ENCODE measurements around the gene GPR89A. TPM values are rescaled to one million over a fixed set of nuclear protein-coding genes. Genes with fewer than 3 reads are reported as not detected.
"Not testable (repeated sequence)": the region's sequence is repeated elsewhere in the genome, so short reads cannot be mapped to it uniquely, and the experiment has no call there.

GPR89A gene
- total RNA-seq: 28.9 and 30.0 TPM in 2 replicates

DNA sequence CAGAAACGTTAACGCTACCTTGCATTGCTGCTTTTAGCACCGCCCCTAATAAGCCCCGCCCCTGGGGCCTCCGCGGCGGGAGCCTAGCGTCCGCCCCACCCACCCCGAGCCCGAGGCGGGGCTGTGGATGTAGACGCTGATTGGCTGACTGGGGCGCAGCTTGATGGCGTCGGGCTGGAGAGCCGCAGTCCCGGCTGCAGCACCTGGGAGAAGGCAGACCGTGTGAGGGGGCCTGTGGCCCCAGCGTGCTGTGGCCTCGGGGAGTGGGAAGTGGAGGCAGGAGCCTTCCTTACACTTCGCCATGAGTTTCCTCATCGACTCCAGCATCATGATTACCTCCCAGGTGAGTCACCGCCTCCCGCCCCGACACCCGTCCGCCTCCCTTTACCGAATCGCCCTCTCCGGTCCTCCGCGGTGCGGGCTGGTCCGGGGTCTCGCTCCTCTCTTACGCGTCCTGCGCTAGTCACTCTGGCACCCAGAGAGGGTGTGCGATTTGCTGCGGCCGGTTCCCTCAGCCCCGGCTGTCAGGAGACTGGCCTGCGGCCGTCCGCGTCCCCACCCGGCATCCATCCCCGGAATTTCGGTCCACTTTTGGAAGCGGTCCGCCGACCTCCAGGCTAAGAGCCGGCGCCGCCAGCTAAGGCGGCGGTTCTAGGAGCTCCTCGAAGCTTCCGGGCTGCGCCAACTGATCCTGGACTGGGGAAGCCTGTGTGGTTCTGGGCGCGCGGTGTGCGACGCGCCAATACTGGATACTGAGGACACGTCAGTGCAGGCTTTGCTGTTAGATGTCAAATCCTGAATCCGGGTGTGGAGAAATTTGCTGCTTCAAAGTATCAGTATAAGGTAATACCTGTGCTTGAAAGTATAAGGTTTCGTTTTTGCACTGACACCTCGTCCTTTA, at the start of gene GPR89A:
Gene GPR89A, plus strand, starts transcription at position 156 of the 901 bp plus-strand sequence. Its CDS starts 146 bp downstream, at position 302.
- intact Hi-C loops (cut with micrococcal nuclease): not testable (repeated sequence)

DNA sequence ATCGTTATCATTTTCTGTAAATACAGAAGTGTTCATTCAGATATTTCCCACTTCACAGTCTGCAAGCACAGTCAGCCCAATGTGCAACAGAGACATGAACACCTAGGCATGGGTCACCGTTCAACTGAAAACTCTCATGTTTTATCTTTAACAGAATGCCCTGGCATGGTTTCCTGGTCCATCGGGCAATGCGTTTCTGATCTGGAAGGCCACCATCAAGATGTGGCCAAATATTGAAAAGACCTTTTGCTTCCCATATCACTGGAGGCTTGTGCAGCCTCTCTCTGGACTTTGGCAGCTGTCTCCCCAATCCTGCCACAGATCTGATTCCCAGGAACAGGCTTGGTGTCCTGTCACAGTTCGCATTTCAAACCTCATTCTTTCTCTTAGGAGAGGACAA, 21.0 kb upstream of the GPR89A start:
- intact Hi-C loops (cut with micrococcal nuclease); H3K27me3 Mint-ChIP-seq (ENCODE audit: low read depth); H3K4me1 Mint-ChIP-seq (ENCODE audit: low read depth); H3K27ac Mint-ChIP-seq; H3K36me3 Mint-ChIP-seq (ENCODE audit: low read depth); H3K9me3 Mint-ChIP-seq; DNase-seq (ENCODE audit: low spot score); H3K4me3 Mint-ChIP-seq (ENCODE audit: low read depth): not testable (repeated sequence)

More for the DNA sequence above, at the start of gene GPR89A:
- Mint-ChIP-seq H3K36me3 (ENCODE audit: low read depth) (peaks cover 13% of the 10 kb centered on the region), H3K4me3 (ENCODE audit: low read depth) (peak within 1 kb of the TSS; percentile 85), H3K27ac (peak within 1 kb of the TSS; percentile 90), H3K4me1 (ENCODE audit: low read depth) (peaks cover 21% of the 10 kb centered on the region)
- peak; percentile 93 for DNase-seq (ENCODE audit: low spot score)
- not testable (repeated sequence) for H3K9me3 Mint-ChIP-seq; H3K27me3 Mint-ChIP-seq (ENCODE audit: low read depth)

DNA sequence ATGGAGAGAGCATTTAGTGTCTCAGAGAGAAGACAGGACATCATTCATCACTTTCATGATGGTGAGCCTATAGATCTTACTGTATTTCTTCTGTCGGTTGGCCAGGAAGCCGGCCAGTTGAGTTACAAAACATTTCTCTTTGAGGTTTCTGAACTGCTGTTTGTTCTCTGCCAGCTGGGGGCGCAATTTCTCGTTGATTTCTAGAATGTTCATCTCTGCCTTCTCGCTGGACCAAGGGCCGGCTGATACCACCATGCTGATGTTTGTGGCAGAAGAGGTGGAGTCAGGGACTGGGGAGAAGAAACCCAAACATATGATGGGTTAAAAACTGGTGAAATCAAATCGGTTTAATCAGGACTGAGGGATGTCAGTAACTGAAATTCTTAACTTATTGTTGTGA, 17.0 kb upstream of the GPR89A start:
- H3K9me3 Mint-ChIP-seq; H3K27me3 Mint-ChIP-seq (ENCODE audit: low read depth); H3K36me3 Mint-ChIP-seq (ENCODE audit: low read depth); H3K27ac Mint-ChIP-seq; intact Hi-C loops (cut with micrococcal nuclease); H3K4me3 Mint-ChIP-seq (ENCODE audit: low read depth): not testable (repeated sequence)
- peak; percentile 35 for DNase-seq (ENCODE audit: low spot score)
- H3K4me1 Mint-ChIP-seq (ENCODE audit: low read depth): peaks cover 20% of the 10 kb centered on the region

GRCh38 chr1:145592347-145592746, 15.4 kb upstream of the GPR89A start:
- H3K4me3 Mint-ChIP-seq (ENCODE audit: low read depth); H3K9me3 Mint-ChIP-seq; H3K27me3 Mint-ChIP-seq (ENCODE audit: low read depth); H3K27ac Mint-ChIP-seq; H3K36me3 Mint-ChIP-seq (ENCODE audit: low read depth); DNase-seq (ENCODE audit: low spot score); intact Hi-C loops (cut with micrococcal nuclease): not testable (repeated sequence)
- peaks cover 20% of the 10 kb centered on the region for H3K4me1 Mint-ChIP-seq (ENCODE audit: low read depth)

- intact Hi-C loops (cut with micrococcal nuclease): loop anchor here (5.0 kb wide), 1 partner anchor 127 kb away; no protein-coding TSS in a partner anchor
- H3K27ac Mint-ChIP-seq; DNase-seq (ENCODE audit: low spot score); H3K27me3 Mint-ChIP-seq (ENCODE audit: low read depth); H3K36me3 Mint-ChIP-seq (ENCODE audit: low read depth); H3K4me3 Mint-ChIP-seq (ENCODE audit: low read depth); H3K9me3 Mint-ChIP-seq: not testable (repeated sequence)
- peaks cover 20% of the 10 kb centered on the region for H3K4me1 Mint-ChIP-seq (ENCODE audit: low read depth)
Measured at GRCh38 chr1:145595421-145595820, 12.4 kb upstream of the GPR89A start.

DNA sequence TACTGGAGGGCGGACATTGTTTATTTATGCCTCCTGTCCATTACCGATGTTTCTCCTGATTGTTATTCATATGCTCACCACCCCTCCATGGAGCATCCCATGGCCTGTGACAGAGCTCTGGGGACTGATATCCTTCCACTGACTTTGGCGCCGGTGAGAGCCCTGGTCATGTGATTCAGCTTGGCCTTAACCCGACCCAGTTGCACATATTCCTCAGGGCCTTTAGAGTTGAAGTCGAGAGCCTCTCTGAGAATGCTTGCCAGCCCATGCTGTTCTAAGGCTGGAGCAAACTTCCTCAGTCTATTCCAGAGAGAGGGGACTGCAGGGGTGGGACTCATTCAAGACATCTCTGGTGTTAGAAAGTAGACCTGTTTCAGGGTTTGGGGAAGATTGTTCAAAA, 11.6 kb upstream of the GPR89A start:
- H3K9me3 Mint-ChIP-seq; H3K27me3 Mint-ChIP-seq (ENCODE audit: low read depth); DNase-seq (ENCODE audit: low spot score); H3K27ac Mint-ChIP-seq; H3K36me3 Mint-ChIP-seq (ENCODE audit: low read depth); H3K4me3 Mint-ChIP-seq (ENCODE audit: low read depth): not testable (repeated sequence)
- peaks cover 18% of the 10 kb centered on the region for H3K4me1 Mint-ChIP-seq (ENCODE audit: low read depth)
- intact Hi-C loops (cut with micrococcal nuclease): loop anchor here (5.0 kb wide), 1 partner anchor 126 kb away; no protein-coding TSS in a partner anchor

GRCh38 chr1:145599426-145599825, 8.4 kb upstream of the GPR89A start:
- not testable (repeated sequence) for H3K27me3 Mint-ChIP-seq (ENCODE audit: low read depth); H3K4me3 Mint-ChIP-seq (ENCODE audit: low read depth); H3K4me1 Mint-ChIP-seq (ENCODE audit: low read depth); H3K36me3 Mint-ChIP-seq (ENCODE audit: low read depth); H3K27ac Mint-ChIP-seq; DNase-seq (ENCODE audit: low spot score); H3K9me3 Mint-ChIP-seq
- intact Hi-C loops (cut with micrococcal nuclease): loop anchor here (5.0 kb wide), 1 partner anchor 123 kb away; no protein-coding TSS in a partner anchor

DNA sequence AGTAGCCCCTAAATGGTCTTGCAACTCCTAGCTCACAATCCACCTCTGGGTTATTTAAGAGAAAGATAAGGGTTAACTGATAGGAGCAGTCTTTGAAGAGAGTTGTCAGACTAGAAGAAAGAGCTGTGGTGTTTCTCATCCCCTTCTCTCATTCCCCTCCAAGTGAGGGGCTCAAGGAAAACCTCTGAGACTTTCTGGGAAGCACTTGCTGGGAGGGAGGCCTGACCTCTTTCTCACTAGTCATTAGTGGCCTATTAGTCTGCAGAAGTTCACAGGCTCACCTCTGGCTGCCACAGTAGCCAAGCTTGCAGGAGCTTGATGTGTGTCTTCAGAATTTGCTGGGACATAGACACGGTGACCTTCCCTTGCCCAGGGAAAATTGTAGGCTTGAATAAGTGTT, 6.2 kb upstream of the GPR89A start:
- DNase-seq (ENCODE audit: low spot score): no peak
- no peaks in the 10 kb centered on the region for H3K9me3 Mint-ChIP-seq
- H3K4me3 Mint-ChIP-seq (ENCODE audit: low read depth): no peak overlapping the region
- H3K27me3 Mint-ChIP-seq (ENCODE audit: low read depth): peaks cover 6% of the 10 kb centered on the region
- no peaks in the 10 kb centered on the region for H3K4me1 Mint-ChIP-seq (ENCODE audit: low read depth)
- no peak overlapping the region for H3K27ac Mint-ChIP-seq
- H3K36me3 Mint-ChIP-seq (ENCODE audit: low read depth): no peaks in the 10 kb centered on the region
- intact Hi-C loops (cut with micrococcal nuclease): no loop called here

GRCh38 chr1:145606840-145607239, 948 bp upstream of the GPR89A start:
- DNase-seq (ENCODE audit: low spot score); H3K4me3 Mint-ChIP-seq (ENCODE audit: low read depth); H3K27me3 Mint-ChIP-seq (ENCODE audit: low read depth); H3K36me3 Mint-ChIP-seq (ENCODE audit: low read depth); H3K9me3 Mint-ChIP-seq; intact Hi-C loops (cut with micrococcal nuclease); H3K27ac Mint-ChIP-seq: not testable (repeated sequence)
- H3K4me1 Mint-ChIP-seq (ENCODE audit: low read depth): peaks cover 18% of the 10 kb centered on the region

DNA sequence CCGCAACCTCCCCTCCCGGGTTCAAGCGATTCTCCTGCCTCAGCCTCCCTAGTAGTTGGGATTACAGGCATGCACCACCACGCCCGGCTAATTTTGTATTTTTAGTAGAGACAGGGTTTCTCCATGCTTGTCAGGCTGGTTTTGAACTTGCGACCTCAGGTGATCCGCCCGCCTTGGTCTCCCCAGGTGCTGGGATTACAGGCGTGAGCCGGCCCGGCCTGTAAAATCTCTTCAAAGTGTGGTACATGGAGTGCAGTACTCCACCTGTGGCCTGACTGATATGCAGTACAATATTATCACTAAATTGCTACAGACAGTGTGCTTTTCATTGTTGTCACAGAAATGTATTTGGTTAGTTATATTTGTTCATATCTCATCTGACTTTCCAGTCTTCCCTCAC, 499 bp upstream of the GPR89A start:
- DNase-seq (ENCODE audit: low spot score); H3K4me3 Mint-ChIP-seq (ENCODE audit: low read depth); H3K9me3 Mint-ChIP-seq; H3K27me3 Mint-ChIP-seq (ENCODE audit: low read depth); H3K27ac Mint-ChIP-seq; intact Hi-C loops (cut with micrococcal nuclease): not testable (repeated sequence)
- Mint-ChIP-seq H3K36me3 (ENCODE audit: low read depth) (peaks cover 13% of the 10 kb centered on the region), H3K4me1 (ENCODE audit: low read depth) (peaks cover 21% of the 10 kb centered on the region)

DNA sequence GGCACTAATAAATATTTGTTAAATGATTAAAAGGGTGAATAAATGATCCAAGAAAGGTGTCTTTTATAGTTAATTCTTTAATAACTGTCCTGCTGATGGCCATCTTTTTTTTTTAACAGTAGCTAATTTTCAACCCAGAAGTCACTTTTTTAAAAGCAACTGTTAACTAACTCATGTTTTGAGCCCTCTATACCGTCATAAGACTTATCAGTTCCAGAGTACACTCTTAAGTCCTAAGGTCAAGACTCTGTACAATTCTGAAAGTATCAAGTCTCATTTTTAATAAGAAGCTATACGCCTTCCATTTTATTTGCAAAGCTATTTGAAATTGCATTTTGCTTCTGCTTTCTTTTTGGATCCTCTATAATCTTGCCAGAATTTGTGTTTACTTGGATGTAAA, 3.0 kb downstream of the GPR89A start:
- DNase-seq (ENCODE audit: low spot score); H3K4me3 Mint-ChIP-seq (ENCODE audit: low read depth); H3K27me3 Mint-ChIP-seq (ENCODE audit: low read depth); H3K9me3 Mint-ChIP-seq; intact Hi-C loops (cut with micrococcal nuclease); H3K27ac Mint-ChIP-seq: not testable (repeated sequence)
- H3K4me1 Mint-ChIP-seq (ENCODE audit: low read depth): peaks cover 23% of the 10 kb centered on the region
- peaks cover 13% of the 10 kb centered on the region for H3K36me3 Mint-ChIP-seq (ENCODE audit: low read depth)

- H3K4me3 Mint-ChIP-seq (ENCODE audit: low read depth): not testable (repeated sequence)
Measured at GRCh38 chr1:145620073-145620472, 12.3 kb downstream of the GPR89A start.

DNA sequence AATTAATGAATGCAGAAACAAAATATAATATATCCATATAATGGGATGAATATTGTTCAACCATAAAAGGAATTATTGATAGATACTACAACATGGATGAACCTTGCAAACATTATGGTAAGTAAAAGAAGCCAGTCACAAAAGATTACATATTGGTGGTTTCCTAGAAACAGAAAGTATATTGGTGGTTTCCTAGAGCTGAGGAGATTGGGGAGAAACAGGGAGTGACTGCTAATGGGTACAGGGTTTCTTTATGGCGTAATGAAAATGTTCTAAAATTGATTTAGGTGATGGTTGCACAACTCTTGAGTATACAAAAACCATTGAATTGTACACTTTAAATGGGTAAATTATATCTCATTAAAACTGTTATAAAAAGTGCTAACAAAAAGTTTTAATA, 14.4 kb downstream of the GPR89A start:
- H3K27me3 Mint-ChIP-seq (ENCODE audit: low read depth); H3K9me3 Mint-ChIP-seq; H3K4me1 Mint-ChIP-seq (ENCODE audit: low read depth); DNase-seq (ENCODE audit: low spot score); H3K4me3 Mint-ChIP-seq (ENCODE audit: low read depth); intact Hi-C loops (cut with micrococcal nuclease); H3K27ac Mint-ChIP-seq; H3K36me3 Mint-ChIP-seq (ENCODE audit: low read depth): not testable (repeated sequence)

More at GRCh38 chr1:145620073-145620472, 12.3 kb downstream of the GPR89A start:
- H3K9me3 Mint-ChIP-seq; H3K27ac Mint-ChIP-seq; H3K27me3 Mint-ChIP-seq (ENCODE audit: low read depth); H3K4me1 Mint-ChIP-seq (ENCODE audit: low read depth); intact Hi-C loops (cut with micrococcal nuclease); H3K36me3 Mint-ChIP-seq (ENCODE audit: low read depth); DNase-seq (ENCODE audit: low spot score): not testable (repeated sequence)
